Left ventricle myocardium superior (tissue), 1 donor: ENCODE results near the gene MFAP3L. TPM values are rescaled to one million over a fixed set of nuclear protein-coding genes. Genes with fewer than 3 reads are reported as not detected.

Experiments
- ATAC-seq: fragments of 200-7000 bp; cut with Tn5 transposase; one replicate; pipeline ENCODE4 v1.9.1; 2020; ENCODE audit warnings: mild to moderate bottlenecking, moderate library complexity
- DNase-seq: peaks from one replicate; pipeline ENCODE4 v3.0.0-alpha.2; 2020
- intact Hi-C: fragments of 100-400 bp; cut with micrococcal nuclease; formaldehyde crosslinking; loops from one replicate; pipeline ENCODE4 v1.11.0; 2022
- total RNA-seq: library from RNA; stranded (reverse); fragmentation: NEBNext Ultra II Directional; extraction: Animal tissue kit (Norgen Biotek cat#: 25700); gene quantifications from one replicate; pipeline ENCODE4 v1.2.1, GENCODE V29; 2021
- donor health status: DM: no; HTN: yes; CAD: no; lungs with severe emphysema.

The MFAP3L gene
- total RNA-seq, 1 donor from 2014 or later, result 3.9 TPM

DNA sequence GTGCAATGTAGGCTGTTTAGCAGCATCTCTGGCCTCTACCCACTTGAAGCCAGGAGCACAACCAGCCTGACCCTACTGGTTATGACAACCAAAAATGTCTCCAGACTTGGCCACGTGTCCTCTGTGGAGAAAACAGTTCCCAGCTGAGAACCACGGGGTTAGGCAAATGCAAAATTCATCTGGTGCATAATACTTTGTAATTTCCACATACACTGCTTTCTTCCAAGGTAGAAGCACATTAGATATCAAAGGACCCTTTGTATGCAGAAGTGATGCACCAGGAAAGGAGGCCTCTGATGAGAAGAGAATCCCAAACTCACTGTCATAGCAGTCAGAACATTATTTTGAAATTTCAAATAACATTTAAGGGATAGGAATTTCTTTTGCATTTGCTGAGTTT lies 26.3 kb downstream of the MFAP3L start:
- intact Hi-C loops, result no loop called here
- no peak for DNase-seq
- no peak for ATAC-seq

DNA sequence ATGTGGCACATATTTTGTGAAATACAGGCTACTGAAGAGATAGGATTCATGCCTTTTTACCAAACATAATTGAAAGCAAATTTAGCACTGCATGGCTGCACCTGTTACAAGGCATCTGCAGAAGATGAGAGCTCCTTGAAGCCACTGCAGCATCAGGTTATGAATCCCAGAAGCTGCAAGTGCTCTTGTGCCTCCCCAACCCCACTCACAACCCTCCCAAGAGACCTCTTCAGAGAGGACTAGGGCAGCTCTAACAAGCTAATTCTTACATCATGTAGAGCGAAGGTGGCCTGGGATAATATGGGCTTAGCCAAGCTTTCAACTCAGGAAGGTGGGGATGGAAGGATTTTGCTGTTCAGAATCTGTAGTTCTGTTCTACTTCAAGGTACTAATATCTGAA lies 27.2 kb downstream of the MFAP3L start:
- DNase-seq (no peak), ATAC-seq (no peak)
- intact Hi-C loops, result no loop called here

DNA sequence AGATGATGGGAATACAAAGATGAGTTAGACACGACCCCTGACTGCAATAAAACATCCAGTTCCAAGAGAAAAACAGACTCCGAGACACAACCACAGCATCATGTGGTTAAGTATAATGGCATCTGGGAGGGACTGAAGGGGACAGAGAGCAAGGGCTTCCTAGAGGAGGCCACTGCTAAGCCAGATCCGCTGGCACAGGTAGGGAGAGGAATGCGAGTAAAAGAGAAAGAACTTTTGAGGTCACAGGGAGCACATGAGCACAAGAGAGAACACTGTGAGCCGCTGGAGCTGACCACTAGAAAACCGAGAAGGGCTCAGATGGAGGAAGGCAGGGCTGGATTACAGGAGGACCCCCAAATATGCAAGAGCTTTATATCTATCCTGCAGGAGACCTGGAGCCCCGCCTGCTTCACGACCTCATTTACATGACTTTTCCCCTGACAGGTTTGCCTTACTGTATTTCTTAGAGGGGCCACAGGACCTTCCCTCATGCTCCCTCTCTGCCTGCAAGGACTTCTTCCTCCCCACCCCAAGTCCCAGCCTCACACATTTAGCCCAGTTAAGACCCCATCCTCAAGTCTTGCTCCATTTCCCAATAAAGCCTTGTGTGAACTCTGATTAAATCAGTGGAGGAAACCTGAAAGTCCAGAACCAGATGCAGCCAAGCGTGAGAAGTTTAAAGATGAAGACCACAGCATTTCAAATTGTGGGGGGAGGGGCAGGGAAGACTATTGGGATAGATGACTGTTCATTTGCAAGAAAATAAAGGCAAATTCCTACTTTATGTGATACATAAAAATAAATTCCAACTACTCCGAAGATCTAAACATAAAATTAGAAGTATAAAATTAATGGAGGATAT lies 29.6 kb downstream of the MFAP3L start:
- DNase-seq, result no peak
- intact Hi-C loops, result no loop called here
- ATAC-seq, result no peak

DNA sequence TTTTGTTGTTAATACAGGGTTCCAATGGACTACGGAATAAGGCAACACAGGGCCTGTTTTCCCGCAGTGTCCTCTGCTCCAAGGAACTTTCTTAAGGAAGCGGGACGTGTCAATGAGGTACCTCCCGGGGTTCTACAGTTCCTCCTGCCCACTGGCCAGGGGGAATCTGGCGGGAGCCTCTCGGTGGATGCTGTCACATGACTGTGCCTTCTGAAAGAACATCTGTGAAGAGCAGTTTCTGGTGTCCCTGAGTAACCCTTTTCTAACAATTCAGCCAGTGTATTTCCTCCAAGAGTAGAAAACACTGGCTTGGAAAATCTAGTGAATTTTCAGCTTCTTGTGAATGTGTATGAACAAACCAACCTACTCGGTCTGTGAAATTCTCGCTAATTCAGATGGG lies 32.7 kb downstream of the MFAP3L start:
- ATAC-seq, result no peak
- intact Hi-C loops, result no loop called here
- DNase-seq, result no peak

- ATAC-seq, result no peak
- no peak for DNase-seq
- intact Hi-C loops, result no loop called here
Measured at GRCh38 chr4:169988252-169988651, 37.9 kb downstream of the MFAP3L start.

GRCh38 chr4:169987327-169988228 lies 38.6 kb downstream of the MFAP3L start:
- no peak for DNase-seq
- intact Hi-C loops, result no loop called here
- no peak for ATAC-seq

DNA sequence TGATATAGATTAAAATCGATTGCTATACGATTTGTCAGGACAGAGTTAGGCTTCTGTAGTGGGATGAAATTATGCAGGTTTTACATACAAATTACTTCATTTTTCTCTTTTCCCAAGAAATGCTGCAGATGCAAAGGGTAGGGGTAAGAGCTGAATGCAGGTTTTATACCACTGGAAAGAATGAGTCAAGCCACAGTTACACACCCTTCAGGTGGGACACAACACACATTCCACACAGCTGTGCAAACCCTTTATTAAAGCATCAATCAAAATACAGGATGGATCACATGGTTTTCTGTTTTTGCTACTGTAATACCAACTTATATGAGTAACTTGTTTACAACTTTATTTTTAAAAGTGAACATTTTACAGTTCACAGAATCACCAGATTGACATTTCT lies 39.8 kb downstream of the MFAP3L start:
- intact Hi-C loops, result no loop called here
- DNase-seq (no peak), ATAC-seq (no peak)

DNA sequence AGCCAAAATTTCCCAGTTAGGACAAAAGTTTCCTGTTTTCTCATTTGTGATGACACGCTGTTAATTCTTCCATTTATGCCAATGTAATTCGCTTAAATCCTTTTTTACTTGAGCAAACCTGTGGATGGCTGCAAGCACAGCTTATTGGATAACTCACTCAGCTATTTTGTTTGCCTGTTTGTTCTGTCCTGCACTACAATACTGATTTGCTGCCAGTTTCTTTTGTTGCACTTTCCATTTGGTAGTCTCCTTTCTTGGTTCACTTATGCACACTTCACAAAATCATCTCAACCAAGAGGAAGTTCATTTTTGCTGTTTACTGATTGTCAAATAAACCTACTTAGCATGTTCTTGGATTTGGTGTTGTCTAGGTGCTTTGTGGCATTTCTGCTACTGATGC lies 40.3 kb downstream of the MFAP3L start:
- ATAC-seq (no peak), DNase-seq (no peak)
- intact Hi-C loops, result no loop called here

DNA sequence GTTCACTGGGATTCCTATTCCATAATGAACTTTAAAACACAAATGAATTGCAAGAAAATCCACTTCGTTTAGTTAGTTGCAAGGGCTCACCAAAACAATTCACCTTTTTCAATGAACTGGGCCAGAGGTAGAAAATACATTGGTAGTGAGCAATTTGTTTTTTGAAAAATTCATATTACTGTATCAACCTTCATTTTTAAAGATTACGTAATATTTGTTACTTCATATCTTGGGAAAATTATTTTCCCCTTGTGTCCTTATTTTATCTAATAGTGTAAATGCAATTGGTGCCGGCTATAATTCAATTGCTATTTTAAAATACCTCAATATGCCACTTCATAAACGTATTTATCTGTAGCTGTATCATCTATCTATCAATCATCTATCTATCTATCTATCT lies 41.5 kb downstream of the MFAP3L start:
- intact Hi-C loops, result no loop called here
- no peak for DNase-seq
- ATAC-seq, result no peak

DNA sequence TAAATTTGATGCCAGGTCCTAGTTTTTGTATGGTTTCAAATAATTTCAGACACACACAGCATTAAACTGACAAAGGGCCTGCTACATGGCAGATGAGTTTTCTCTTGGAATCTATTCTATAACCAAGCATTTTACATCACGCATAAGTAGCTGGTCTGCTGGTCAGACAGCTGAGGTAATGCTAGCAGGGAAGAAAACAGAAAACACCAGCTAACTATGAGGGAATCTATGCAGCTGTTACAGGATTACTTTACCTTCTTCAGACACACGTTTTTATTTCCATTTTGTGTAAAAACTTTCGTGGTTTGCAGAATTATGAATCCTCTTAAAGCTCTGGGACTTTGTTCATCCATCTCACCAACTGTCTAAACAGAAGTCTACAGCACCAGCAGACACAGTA lies 42.0 kb downstream of the MFAP3L start:
- ATAC-seq, result no peak
- intact Hi-C loops, result no loop called here
- no peak for DNase-seq

DNA sequence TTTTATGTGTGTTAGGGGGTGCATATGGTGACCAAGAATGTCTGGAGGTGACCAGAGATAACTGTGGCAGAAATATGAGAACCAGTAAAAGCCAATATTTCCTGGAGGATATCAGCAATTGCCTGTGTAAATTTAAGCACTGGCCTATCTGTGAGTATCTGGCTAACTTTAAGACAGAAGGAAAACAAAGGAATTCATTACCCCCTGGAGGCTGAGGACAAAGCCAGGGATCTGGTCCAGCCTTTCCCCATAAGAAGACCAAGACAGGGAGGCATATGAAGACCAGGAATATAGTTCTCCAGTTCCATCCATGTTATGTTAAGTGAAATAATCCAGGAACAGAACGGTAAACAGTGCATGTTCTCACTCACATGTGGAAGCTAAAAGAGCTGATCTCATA lies 49.2 kb downstream of the MFAP3L start:
- DNase-seq (no peak), ATAC-seq (no peak)
- intact Hi-C loops, result no loop called here

GRCh38 chr4:169975838-169976796 lies 50.1 kb downstream of the MFAP3L start:
- intact Hi-C loops, result no loop called here
- DNase-seq (no peak), ATAC-seq (no peak)

DNA sequence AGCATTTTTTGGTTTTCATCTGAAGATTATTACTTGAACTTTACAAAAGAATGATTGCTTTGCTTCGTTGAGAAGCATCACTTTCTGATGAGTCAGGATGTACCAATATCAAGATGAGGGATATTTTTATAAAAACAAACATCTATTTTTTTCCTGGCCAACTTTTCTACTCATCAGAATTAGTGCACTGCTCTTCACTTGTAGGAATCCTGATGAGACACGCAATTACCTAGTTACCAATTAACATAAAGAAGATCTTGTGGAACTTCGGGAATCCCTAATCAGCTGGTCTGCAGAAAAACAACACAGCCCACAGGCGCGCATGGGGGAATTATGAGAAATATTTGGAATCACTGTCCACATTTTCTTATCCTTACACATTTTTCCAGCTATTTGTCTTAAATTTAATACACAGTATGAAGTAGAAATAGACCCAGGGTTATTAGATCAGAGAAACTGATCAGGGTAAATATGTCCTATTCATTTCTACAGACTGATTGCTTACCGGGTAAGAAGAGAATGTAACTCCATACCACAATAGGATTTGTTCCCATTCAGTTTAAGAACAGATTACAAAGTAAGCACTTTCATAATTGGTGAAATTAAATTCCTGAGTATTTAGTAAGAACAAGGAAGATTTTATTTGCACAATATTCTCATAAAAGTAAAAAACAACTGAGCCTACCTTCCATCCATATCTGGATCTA lies 50.9 kb downstream of the MFAP3L start:
- no peak for DNase-seq
- intact Hi-C loops, result no loop called here
- ATAC-seq, result no peak

- intact Hi-C loops, result no loop called here
- ATAC-seq, result no peak
- DNase-seq, result no peak
Measured at GRCh38 chr4:169971456-169972015, 54.7 kb downstream of the MFAP3L start.

- ATAC-seq, result no peak
- intact Hi-C loops, result no loop called here
- DNase-seq, result no peak
Measured at GRCh38 chr4:169968999-169969398, 57.2 kb downstream of the MFAP3L start.

DNA sequence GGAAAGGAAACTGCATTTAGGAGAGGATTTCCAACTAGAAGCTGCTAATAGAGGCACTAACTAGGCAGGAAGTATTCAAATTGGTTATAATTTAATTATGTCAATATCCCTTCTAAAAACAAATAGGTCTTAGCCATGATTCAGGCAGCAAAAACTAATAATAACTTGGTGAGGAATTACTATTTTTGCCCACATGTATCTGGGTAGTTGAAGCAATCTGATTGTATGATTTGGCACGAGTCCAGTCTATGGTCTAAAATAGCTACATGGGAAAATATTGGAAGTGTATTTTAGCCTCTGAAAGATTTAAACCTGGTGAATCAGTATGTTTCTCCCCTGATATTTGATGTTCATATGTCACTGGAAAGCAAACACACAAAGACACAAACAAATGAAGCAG lies 62.2 kb downstream of the MFAP3L start:
- intact Hi-C loops, result no loop called here
- ATAC-seq (no peak), DNase-seq (no peak)

DNA sequence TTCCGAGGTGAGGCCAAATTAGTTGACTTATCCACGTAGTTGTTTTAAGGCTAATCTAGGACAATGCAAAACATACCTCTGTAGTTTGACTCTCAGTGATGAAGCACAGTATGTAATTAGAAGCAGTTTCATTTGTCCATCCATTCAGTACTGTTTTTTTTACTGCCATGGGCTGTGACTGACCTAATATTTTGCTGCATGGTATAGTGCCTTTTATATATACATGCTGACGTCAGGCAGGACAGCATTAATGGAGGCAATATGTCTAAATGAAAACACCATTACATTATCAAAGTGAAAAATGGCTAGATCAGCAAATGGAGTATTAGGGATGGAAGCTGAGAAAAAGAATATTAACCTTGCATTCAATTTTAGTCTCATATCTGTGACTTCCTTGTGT lies 66.9 kb downstream of the MFAP3L start:
- intact Hi-C loops, result no loop called here
- no peak for ATAC-seq
- DNase-seq, result no peak

DNA sequence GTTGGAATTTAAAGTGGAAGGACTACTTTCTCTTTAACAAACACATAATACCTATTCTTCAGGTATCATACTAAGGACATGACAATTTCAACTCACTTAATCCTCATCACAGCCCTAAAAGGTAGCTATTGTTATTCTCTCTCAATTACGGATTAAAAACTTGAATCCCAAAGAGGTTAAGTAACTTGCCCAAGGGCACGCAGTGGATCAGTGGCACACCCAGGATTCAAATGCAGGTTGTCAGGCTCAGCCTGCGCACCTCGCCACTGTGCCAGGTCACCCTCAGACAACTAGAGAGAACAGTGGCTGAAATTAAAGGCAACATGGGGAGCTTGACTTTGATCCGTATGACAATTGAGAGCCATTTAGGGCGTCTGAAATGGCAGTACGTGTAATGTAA lies 67.6 kb downstream of the MFAP3L start:
- intact Hi-C loops, result no loop called here
- DNase-seq, result no peak
- ATAC-seq, result no peak

DNA sequence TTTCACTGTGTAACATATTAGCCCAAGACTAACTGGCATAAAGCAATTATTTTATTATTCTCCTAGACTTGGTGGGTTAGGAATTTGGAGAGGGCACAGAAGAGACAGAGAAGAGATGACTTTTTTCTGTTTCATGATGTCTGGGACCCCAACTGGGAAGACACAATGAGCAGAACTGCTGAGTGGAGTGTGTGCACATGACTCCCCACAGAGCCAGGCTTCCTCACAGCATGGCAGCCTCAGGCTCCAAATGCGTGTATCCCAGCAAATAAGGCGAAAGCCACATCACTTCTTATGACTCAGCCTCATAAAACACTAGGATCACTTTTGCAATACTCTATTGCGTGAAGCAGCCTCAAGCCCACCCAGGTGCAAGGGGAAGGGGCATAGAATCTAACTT lies 68.4 kb downstream of the MFAP3L start:
- ATAC-seq, result no peak
- DNase-seq, result no peak
- intact Hi-C loops, result no loop called here
